Parathyroid adenoma (tissue), 2 donors: ENCODE measurements around the gene PGM2L1.
A peak's percentile ranks its signal among the peaks of the same experiment; 100 is the strongest.

ENCODE experiments used
- H2AFZ ChIP-seq: fragments of 300-600 bp; sonication (generic); one replicate; pipeline ENCODE4 v1.7.0; 2017; ENCODE audit warnings: antibody characterized with exemption, mild to moderate bottlenecking
- H3K27ac ChIP-seq: fragments of 300-600 bp; sonication (generic); one replicate; pipeline ENCODE4 v1.7.0; 2017
- H3K27me3 ChIP-seq: fragments of 300-600 bp; sonication (generic); one replicate; pipeline ENCODE4 v1.7.0; 2017; ENCODE audit warnings: low read length; ENCODE audit not compliant: control insufficient read depth, insufficient read depth
- H3K36me3 ChIP-seq: fragments of 300-600 bp; sonication (generic); one replicate; pipeline ENCODE4 v1.7.0; 2017; ENCODE audit warnings: low read length; ENCODE audit not compliant: control insufficient read depth, insufficient read depth
- H3K4me1 ChIP-seq: fragments of 300-600 bp; sonication (generic); one replicate; pipeline ENCODE4 v1.7.0; 2017; ENCODE audit warnings: control low read depth
- H3K4me2 ChIP-seq: fragments of 300-600 bp; sonication (generic); one replicate; pipeline ENCODE4 v1.7.0; 2017; ENCODE audit warnings: low read length
- H3K4me3 ChIP-seq: fragments of 300-600 bp; sonication (generic); one replicate; pipeline ENCODE4 v1.7.0; 2017; ENCODE audit warnings: low read depth, low read length
- H3K79me2 ChIP-seq: fragments of 300-600 bp; sonication (generic); one replicate; pipeline ENCODE4 v1.7.0; 2017; ENCODE audit warnings: control low read depth
- H3K9ac ChIP-seq: fragments of 300-600 bp; sonication (generic); one replicate; pipeline ENCODE4 v1.7.0; 2017; ENCODE audit warnings: mild to moderate bottlenecking
- H3K9me3 ChIP-seq: fragments of 300-600 bp; sonication (generic); one replicate; pipeline ENCODE4 v1.7.0; 2017; ENCODE audit warnings: low read length; ENCODE audit not compliant: control insufficient read depth
- TF ChIP-seq, protein P1 (sequence below): fragments of 300-600 bp; sonication (generic); IDR thresholded peaks from one replicate; pipeline ENCODE4 v1.7.0; 2017; ENCODE audit warnings: antibody characterized with exemption, mild to moderate bottlenecking
- donor health status: primary hyperparathyroidism.

The PGM2L1 gene

DNA sequence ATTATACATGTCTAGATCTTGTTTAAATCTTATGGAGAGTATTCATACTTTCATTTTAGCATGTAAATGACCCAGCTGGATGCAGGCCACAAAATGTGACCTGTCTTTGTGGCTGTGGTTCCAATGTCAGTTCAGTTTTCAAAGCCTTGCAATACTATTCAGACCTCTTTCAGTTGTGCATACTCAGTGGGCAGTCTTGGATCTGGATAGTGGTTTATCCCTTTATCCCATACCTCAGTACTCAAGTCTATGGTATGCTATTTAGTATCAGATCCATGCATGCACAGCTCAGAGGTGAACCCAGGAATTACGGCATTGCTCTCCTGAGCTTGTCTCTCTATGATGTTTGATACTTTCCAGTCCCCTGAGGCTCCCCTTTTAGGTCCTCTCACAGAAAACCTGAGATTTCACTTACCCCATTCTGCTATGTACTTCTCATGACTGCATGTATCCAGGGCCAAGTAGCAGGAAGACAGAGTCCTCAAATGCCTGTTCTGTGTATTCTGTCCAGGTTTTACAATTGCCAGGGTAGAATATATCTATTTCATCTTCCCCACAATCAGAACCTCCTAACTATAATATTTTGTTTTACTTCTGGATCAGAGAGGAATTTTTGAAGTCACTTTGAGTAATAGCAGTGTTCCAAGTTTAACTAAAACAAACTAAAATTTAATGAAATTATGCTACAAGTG is 79.8 kb downstream of the PGM2L1 start:
- no peaks in the 10 kb centered on the region for H3K36me3 ChIP-seq
- H3K27me3 ChIP-seq, result no peaks in the 10 kb centered on the region
- TF ChIP-seq, protein P1, sequence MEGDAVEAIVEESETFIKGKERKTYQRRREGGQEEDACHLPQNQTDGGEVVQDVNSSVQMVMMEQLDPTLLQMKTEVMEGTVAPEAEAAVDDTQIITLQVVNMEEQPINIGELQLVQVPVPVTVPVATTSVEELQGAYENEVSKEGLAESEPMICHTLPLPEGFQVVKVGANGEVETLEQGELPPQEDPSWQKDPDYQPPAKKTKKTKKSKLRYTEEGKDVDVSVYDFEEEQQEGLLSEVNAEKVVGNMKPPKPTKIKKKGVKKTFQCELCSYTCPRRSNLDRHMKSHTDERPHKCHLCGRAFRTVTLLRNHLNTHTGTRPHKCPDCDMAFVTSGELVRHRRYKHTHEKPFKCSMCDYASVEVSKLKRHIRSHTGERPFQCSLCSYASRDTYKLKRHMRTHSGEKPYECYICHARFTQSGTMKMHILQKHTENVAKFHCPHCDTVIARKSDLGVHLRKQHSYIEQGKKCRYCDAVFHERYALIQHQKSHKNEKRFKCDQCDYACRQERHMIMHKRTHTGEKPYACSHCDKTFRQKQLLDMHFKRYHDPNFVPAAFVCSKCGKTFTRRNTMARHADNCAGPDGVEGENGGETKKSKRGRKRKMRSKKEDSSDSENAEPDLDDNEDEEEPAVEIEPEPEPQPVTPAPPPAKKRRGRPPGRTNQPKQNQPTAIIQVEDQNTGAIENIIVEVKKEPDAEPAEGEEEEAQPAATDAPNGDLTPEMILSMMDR, result no peak
- H3K9me3 ChIP-seq, result no peaks in the 10 kb centered on the region
- no peak overlapping the region for H3K9ac ChIP-seq
- no peak overlapping the region for H3K4me3 ChIP-seq
- H2AFZ ChIP-seq, result no peak overlapping the region
- H3K4me1 ChIP-seq, result no peaks in the 10 kb centered on the region
- H3K4me2 ChIP-seq, result no peak overlapping the region
- H3K79me2 ChIP-seq, result no peaks in the 10 kb centered on the region
- H3K27ac ChIP-seq, result no peak overlapping the region

DNA sequence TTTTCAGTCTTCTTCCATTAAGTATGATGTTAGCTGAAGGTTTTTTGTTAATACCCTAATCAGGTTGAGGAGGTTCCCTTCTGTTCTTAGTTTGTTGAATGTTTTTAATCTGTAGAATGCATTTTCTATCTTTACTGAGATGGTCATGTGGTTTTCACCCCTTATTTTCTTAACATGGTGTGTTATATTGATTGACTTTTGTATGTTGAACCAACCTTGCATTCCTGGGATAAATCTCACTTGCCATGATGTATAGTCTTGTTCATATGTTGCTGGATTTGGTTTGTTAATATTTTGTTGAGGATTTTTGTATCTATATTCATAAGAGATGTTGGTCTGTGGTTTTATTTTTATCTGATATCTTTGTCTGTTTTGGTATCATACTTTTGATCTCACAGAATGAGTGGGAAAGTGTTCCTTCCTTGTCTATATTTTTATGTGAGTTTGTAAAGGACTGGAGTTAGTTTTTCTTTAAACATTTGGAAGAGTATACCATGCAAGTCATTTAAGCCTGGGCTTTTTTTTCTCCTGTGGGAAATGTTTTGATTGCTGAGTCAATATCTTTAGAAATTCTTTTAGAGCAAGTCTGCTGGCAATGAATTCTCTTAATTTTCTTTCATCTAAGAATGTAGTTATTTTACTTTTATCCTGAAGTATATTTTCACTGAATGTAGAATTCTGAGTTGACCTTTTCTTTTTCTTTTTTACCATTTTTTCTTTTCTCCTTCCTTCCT is 81.3 kb downstream of the PGM2L1 start:
- no peak overlapping the region for H3K27ac ChIP-seq
- no peaks in the 10 kb centered on the region for H3K79me2 ChIP-seq
- H3K4me1 ChIP-seq, result no peaks in the 10 kb centered on the region
- H3K4me3 ChIP-seq, result no peak overlapping the region
- no peaks in the 10 kb centered on the region for H3K36me3 ChIP-seq
- no peak overlapping the region for H2AFZ ChIP-seq
- H3K4me2 ChIP-seq, result no peak overlapping the region
- H3K9ac ChIP-seq, result no peak overlapping the region
- no peaks in the 10 kb centered on the region for H3K27me3 ChIP-seq
- TF ChIP-seq, protein P1, result no peak
- H3K9me3 ChIP-seq, result no peaks in the 10 kb centered on the region

DNA sequence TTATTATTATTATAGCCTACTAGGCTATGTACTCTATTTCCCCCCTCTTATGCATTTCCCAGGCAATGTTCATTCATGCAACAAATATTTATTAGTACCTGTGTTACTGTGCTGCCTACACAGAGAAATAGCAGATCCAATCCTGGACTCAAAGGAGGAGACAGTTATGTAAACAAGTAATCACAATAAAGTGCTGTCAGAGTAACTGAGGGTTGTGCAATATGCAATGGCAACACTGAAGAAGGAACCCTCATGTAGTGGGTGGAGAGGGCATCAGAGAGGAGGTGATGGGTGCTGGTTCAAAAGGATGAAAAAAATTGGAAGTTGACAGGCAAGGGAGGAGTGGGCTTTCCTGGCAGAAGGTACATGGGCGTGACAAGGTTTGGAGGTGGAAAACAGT is 85.9 kb downstream of the PGM2L1 start:
- TF ChIP-seq, protein P1, result no peak
- Histone ChIP-seq H3K9ac (no peak overlapping the region), H3K27me3 (no peaks in the 10 kb centered on the region), H3K9me3 (no peaks in the 10 kb centered on the region), H3K36me3 (no peaks in the 10 kb centered on the region), H3K4me3 (no peak overlapping the region), H3K4me2 (no peak overlapping the region), H2AFZ (no peak overlapping the region), H3K4me1 (no peaks in the 10 kb centered on the region), H3K79me2 (no peaks in the 10 kb centered on the region), H3K27ac (no peak overlapping the region)

DNA sequence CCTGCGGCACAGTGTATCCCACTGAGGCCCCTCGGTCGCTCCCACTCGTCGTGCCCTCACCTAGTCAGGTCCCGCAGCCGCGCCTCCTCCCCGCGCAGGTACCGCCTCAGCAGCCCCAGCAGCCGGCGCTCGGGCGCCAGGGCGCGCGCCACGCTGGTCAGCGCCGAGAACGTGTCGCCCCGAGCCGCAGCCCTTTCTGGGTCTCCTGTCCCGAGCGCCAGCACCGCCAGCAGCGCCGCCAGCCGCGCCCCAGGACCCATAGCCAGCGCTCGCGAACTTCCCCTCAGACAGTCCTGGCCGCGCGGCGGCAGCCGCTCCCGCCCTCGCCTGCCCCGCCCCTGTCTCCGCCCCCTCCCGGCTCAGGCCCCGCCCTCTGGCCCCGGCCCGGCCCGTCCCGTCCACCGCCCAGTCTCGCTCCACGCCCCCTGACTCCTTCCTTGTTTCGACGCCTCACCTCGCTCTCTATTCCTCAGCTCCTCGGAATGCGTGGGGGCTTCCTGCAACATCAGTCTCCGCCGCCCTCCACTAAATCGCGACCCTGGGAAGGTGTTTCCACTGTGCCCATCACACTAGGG is 86.8 kb downstream of the PGM2L1 start, which contains the start of gene P4HA3:
Gene P4HA3, minus strand, starts transcription at position 289 of the 575 bp plus-strand sequence. Its CDS starts 29 bp downstream, at position 260.
- no peaks in the 10 kb centered on the region for H3K36me3 ChIP-seq
- no peak within 1 kb of the TSS for H3K4me3 ChIP-seq
- no peak within 1 kb of the TSS for H3K9ac ChIP-seq
- no peaks in the 10 kb centered on the region for H3K27me3 ChIP-seq
- H3K9me3 ChIP-seq, result no peaks in the 10 kb centered on the region
- TF ChIP-seq, protein P1, result no peak
- no peak within 1 kb of the TSS for H3K27ac ChIP-seq
- peak within 1 kb of the TSS; percentile 69 for H2AFZ ChIP-seq
- no peaks in the 10 kb centered on the region for H3K79me2 ChIP-seq
- no peaks in the 10 kb centered on the region for H3K4me1 ChIP-seq
- H3K4me2 ChIP-seq, result peak within 1 kb of the TSS; percentile 57
